SK-N-SH (cell line): ENCODE data around the gene MVB12B. TPM values are rescaled to one million over a fixed set of nuclear protein-coding genes. Genes with fewer than 3 reads are reported as not detected.

Experiments
- CTCF ChIA-PET: fragments of 300-600, 350-600 bp; formaldehyde crosslinking; extraction: SDS; loops from one replicate; lab custom pipeline; 2021; lab: Yijun Ruan, JAX
- POLR2A ChIA-PET: fragments of 350-600 bp; sonication (Branson Sonifier 250); formaldehyde crosslinking; extraction: SDS; loops from one replicate; lab custom pipeline; 2020; ENCODE audit warnings: antibody characterized with exemption, inconsistent platforms; lab: Yijun Ruan, JAX
- DNase-seq: peaks from one replicate; pipeline ENCODE4 v3.0.0; 2012
- H2AFZ ChIP-seq: fragments of 200-600 bp; sonication (generic); 2 replicates; pipeline ENCODE4 v1.8.1; 2016; ENCODE audit warnings: antibody characterized with exemption, mild to moderate bottlenecking, low read depth
- H3F3A ChIP-seq: fragments of 200-600 bp; sonication (generic); replicated peaks from 2 replicates; pipeline ENCODE3; 2016; ENCODE audit warnings: antibody characterized with exemption, mild to moderate bottlenecking; ENCODE audit not compliant: insufficient read depth
- H3K27ac ChIP-seq, 2 experiments: fragments of 200-500 bp in 1 of 2; fragments of 200-600 bp in 1 of 2; sonication (Bioruptor generic) in 1 of 2; sonication (generic), shearing (Covaris generic) in 1 of 2; 2 replicates each; pipeline versions ENCODE4 v1.5.1 to v1.6.1; 2014 to 2016; ENCODE audit warnings: low read depth in 2 of 2, inconsistent platforms in 1 of 2, low read length in 1 of 2, mild to moderate bottlenecking in 1 of 2, mixed read lengths in 1 of 2
- H3K27me3 ChIP-seq: fragments of 200-600 bp; sonication (generic), shearing (Covaris generic); 2 replicates; pipeline ENCODE4 v1.6.1; 2016; ENCODE audit warnings: mixed run types; ENCODE audit not compliant: insufficient read depth
- H3K36me3 ChIP-seq, 2 experiments: fragments of 200-500 bp in 1 of 2; fragments of 200-600 bp in 1 of 2; sonication (Bioruptor generic) in 1 of 2; sonication (generic) in 1 of 2; replicated peaks in 1 of 2; 2 replicates each; pipeline versions ENCODE3 to v1.5.1; 2014 to 2016; ENCODE audit warnings: low read length in 1 of 2, mild to moderate bottlenecking in 1 of 2; ENCODE audit not compliant: insufficient read depth in 2 of 2, control insufficient read depth in 1 of 2
- H3K4me1 ChIP-seq, 2 experiments: fragments of 200-500 bp in 1 of 2; fragments of 200-600 bp in 1 of 2; sonication (Bioruptor generic) in 1 of 2; sonication (generic), shearing (Covaris generic) in 1 of 2; 2 replicates each; pipeline versions ENCODE4 v1.5.1 to v1.6.1; 2014 to 2016; ENCODE audit warnings: low read depth in 1 of 2, low read length in 1 of 2, mixed run types in 1 of 2; ENCODE audit not compliant: insufficient read depth in 2 of 2, control insufficient read depth in 1 of 2
- H3K4me2 ChIP-seq: fragments of 200-600 bp; sonication (generic), shearing (Covaris generic); 2 replicates; pipeline ENCODE4 v1.6.1; 2017; ENCODE audit warnings: mixed run types
- H3K4me3 ChIP-seq, 2 experiments: fragments of 200-500 bp in 1 of 2; fragments of 200-600 bp in 1 of 2; sonication (Bioruptor generic) in 1 of 2; sonication (generic), shearing (Covaris generic) in 1 of 2; 2 replicates each; pipeline versions ENCODE4 v1.5.1 to v1.8.1; 2014 to 2016; ENCODE audit warnings: low read depth in 2 of 2, inconsistent platforms in 1 of 2, low read length in 1 of 2, mild to moderate bottlenecking in 1 of 2, mixed read lengths in 1 of 2, moderate library complexity in 1 of 2
- H3K79me2 ChIP-seq: fragments of 200-600 bp; sonication (generic); 2 replicates; pipeline ENCODE4 v1.8.1; 2017; ENCODE audit warnings: mild to moderate bottlenecking; ENCODE audit not compliant: insufficient read depth
- H3K9ac ChIP-seq: fragments of 200-600 bp; sonication (generic); 2 replicates; pipeline ENCODE4 v1.6.1; 2017; ENCODE audit warnings: mixed run types
- H3K9me2 ChIP-seq: fragments of 200-600 bp; sonication (generic); 2 replicates; pipeline ENCODE4 v1.6.1; 2017; ENCODE audit warnings: mixed run types
- H3K9me3 ChIP-seq: fragments of 200-600 bp; sonication (generic); 2 replicates; pipeline ENCODE4 v1.6.1; 2017; ENCODE audit warnings: mixed run types, mild to moderate bottlenecking, moderate library complexity
- H4K20me1 ChIP-seq: fragments of 200-600 bp; sonication (generic); 2 replicates; pipeline ENCODE4 v1.6.1; 2017; ENCODE audit warnings: mild to moderate bottlenecking, mixed run types; ENCODE audit not compliant: insufficient read depth
- ELF1 ChIP-seq: IDR thresholded peaks from 2 replicates; pipeline ENCODE4 v1.4.0; 2012
- JUND ChIP-seq: IDR thresholded peaks from 2 replicates; pipeline ENCODE4 v1.4.0; 2012
- MEF2A ChIP-seq: IDR thresholded peaks from 2 replicates; pipeline ENCODE4 v1.4.0; 2012; ENCODE audit warnings: low read depth, borderline replicate concordance
- NFIC ChIP-seq: IDR thresholded peaks from 2 replicates; pipeline ENCODE4 v1.4.0; 2012; ENCODE audit warnings: borderline replicate concordance
- NRF1 ChIP-seq: IDR thresholded peaks from 2 replicates; pipeline ENCODE4 v1.6.1; 2012; ENCODE audit warnings: low read depth, mild to moderate bottlenecking, low read length
- PBX3 ChIP-seq: IDR thresholded peaks from 2 replicates; pipeline ENCODE4; 2012
- TAF1 ChIP-seq: IDR thresholded peaks from 2 replicates; pipeline ENCODE4 v1.6.1; 2012; ENCODE audit warnings: low read depth, mild to moderate bottlenecking, low read length, moderate library complexity, borderline replicate concordance
- TCF12 ChIP-seq: IDR thresholded peaks from 2 replicates; pipeline ENCODE4 v1.4.0; 2012
- TEAD4 ChIP-seq: IDR thresholded peaks from 2 replicates; pipeline ENCODE4 v1.4.0; 2012; ENCODE audit warnings: mild to moderate bottlenecking, borderline replicate concordance; ENCODE audit not compliant: insufficient read depth
- WGBS: methylation state at CpG from one replicate; pipeline ENCODE4 v1.1.6; 2017; ENCODE audit warnings: low lambda C conversion rate; 5-methylcytosine and 5-hydroxymethylcytosine counted together
- polyA plus RNA-seq, 3 experiments: library from polyadenylated mRNA; depleted of rRNA; stranded (reverse); fragments of >200 nt; gene quantifications; 2 replicates each; pipeline ENCODE4 v1.2.3, GENCODE V29; 2012
- TF ChIP-seq, protein P1 (sequence below): fragments of 150-350 bp; IDR thresholded peaks from 2 replicates; pipeline ENCODE4 v1.6.1; 2016; ENCODE audit warnings: mild to moderate bottlenecking, low read depth, low read length
- TF ChIP-seq, protein P2 (sequence below): fragments of 150-350 bp; IDR thresholded peaks from 2 replicates; pipeline ENCODE4 v1.6.1; 2017; ENCODE audit warnings: antibody characterized with exemption, low read length, low read depth, borderline replicate concordance
- TF ChIP-seq, protein P3 (sequence below): IDR thresholded peaks from 2 replicates; pipeline ENCODE4 v1.6.1; 2012; ENCODE audit warnings: mild to moderate bottlenecking, low read depth, low read length, moderate library complexity

The MVB12B gene
- polyA plus RNA-seq, 1 of the 3 experiments (the other 2 are of a cell fraction) = 5.1 TPM

DNA sequence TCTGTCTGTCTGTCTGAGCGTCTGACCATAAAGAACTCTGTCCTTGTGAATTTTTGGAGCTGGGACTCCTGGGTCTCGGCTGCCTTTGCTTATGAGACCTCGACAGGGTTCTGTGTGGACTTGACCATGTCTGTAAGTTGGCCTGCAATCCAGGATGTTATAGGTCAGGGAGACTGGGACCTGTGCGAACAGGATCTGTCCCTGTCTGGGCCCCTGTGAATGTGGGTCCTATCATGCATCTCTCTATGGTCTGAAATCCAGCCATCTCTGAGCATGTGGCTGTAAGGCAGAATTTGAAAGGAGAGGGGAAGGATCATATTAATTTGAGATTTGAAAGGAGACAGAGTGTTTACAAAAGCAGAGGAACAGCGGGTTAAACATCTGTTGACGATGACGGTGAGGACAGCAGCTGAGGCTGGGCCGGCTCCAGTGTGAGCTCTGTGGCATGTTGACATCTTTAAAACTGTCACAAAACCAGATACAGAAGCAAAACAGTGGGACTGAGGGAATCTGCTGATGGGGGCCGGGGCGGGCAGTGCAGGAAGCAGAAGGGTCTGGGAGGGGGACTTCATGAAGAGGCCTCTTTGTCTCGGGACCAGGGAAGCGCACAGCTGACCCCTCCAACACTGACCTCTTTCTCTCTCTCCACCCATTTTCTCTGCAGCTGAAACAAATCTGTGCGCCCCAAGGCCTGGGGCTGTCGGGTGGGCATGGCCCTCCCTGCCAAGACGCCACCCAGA, 19.1 kb upstream of the MVB12B start:
- no peaks in the 10 kb centered on the region for H3F3A ChIP-seq
- H3K79me2 ChIP-seq = no peaks in the 10 kb centered on the region
- ChIA-PET POLR2A (no interaction called here), CTCF (interaction anchor here (1.5 to 2.8 kb wide), 2 partner anchors 91 to 192 kb away, joined by 3 to 9 read pairs; no protein-coding TSS in a partner anchor)
- no peak overlapping the region for H3K9ac ChIP-seq
- no peak overlapping the region for H2AFZ ChIP-seq
- H3K4me1 ChIP-seq = peaks cover 0 to 8% of the 10 kb centered on the region in 2 experiments; a peak in 1 of 4 replicates
- H3K4me3 ChIP-seq = no peak overlapping the region
- H3K27me3 ChIP-seq = no peaks in the 10 kb centered on the region
- peak; percentile 41 for DNase-seq
- WGBS = 65% methylated on average over 13 of the region's 15 CpGs
- TF ChIP-seq TCF12 (no peak), NRF1 (no peak), TAF1 (no peak), NFIC (no peak), ELF1 (no peak), MEF2A (no peak), JUND (no peak), TEAD4 (no peak), PBX3 (no peak)
- TF ChIP-seq, protein P1, sequence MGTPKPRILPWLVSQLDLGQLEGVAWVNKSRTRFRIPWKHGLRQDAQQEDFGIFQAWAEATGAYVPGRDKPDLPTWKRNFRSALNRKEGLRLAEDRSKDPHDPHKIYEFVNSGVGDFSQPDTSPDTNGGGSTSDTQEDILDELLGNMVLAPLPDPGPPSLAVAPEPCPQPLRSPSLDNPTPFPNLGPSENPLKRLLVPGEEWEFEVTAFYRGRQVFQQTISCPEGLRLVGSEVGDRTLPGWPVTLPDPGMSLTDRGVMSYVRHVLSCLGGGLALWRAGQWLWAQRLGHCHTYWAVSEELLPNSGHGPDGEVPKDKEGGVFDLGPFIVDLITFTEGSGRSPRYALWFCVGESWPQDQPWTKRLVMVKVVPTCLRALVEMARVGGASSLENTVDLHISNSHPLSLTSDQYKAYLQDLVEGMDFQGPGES = no peak
- TF ChIP-seq, protein P2, sequence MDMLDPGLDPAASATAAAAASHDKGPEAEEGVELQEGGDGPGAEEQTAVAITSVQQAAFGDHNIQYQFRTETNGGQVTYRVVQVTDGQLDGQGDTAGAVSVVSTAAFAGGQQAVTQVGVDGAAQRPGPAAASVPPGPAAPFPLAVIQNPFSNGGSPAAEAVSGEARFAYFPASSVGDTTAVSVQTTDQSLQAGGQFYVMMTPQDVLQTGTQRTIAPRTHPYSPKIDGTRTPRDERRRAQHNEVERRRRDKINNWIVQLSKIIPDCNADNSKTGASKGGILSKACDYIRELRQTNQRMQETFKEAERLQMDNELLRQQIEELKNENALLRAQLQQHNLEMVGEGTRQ = no peak
- TF ChIP-seq, protein P3, sequence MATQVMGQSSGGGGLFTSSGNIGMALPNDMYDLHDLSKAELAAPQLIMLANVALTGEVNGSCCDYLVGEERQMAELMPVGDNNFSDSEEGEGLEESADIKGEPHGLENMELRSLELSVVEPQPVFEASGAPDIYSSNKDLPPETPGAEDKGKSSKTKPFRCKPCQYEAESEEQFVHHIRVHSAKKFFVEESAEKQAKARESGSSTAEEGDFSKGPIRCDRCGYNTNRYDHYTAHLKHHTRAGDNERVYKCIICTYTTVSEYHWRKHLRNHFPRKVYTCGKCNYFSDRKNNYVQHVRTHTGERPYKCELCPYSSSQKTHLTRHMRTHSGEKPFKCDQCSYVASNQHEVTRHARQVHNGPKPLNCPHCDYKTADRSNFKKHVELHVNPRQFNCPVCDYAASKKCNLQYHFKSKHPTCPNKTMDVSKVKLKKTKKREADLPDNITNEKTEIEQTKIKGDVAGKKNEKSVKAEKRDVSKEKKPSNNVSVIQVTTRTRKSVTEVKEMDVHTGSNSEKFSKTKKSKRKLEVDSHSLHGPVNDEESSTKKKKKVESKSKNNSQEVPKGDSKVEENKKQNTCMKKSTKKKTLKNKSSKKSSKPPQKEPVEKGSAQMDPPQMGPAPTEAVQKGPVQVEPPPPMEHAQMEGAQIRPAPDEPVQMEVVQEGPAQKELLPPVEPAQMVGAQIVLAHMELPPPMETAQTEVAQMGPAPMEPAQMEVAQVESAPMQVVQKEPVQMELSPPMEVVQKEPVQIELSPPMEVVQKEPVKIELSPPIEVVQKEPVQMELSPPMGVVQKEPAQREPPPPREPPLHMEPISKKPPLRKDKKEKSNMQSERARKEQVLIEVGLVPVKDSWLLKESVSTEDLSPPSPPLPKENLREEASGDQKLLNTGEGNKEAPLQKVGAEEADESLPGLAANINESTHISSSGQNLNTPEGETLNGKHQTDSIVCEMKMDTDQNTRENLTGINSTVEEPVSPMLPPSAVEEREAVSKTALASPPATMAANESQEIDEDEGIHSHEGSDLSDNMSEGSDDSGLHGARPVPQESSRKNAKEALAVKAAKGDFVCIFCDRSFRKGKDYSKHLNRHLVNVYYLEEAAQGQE = no peak
- no peak overlapping the region for H3K27ac ChIP-seq
- no peaks in the 10 kb centered on the region for H3K36me3 ChIP-seq
- no peaks in the 10 kb centered on the region for H3K9me2 ChIP-seq
- H4K20me1 ChIP-seq = no peaks in the 10 kb centered on the region
- no peak overlapping the region for H3K4me2 ChIP-seq
- H3K9me3 ChIP-seq = no peaks in the 10 kb centered on the region
